Activated naive CD4-positive, alpha-beta T cell treated with anti-CD3 and anti-CD28 coated beads, Interleukin-2, amount 50 U/mL, for 16 hours (primary cell): Measurements from ENCODE around the gene CCDC13.

Experiments used
- DNase-seq: peaks from one replicate; pipeline ENCODE4 v3.0.0-alpha.2; 2020

CCDC13 gene

GRCh38 chr3:42795621-42796181 lies 22.6 kb upstream of the CCDC13 start:
- no peak for DNase-seq

DNA sequence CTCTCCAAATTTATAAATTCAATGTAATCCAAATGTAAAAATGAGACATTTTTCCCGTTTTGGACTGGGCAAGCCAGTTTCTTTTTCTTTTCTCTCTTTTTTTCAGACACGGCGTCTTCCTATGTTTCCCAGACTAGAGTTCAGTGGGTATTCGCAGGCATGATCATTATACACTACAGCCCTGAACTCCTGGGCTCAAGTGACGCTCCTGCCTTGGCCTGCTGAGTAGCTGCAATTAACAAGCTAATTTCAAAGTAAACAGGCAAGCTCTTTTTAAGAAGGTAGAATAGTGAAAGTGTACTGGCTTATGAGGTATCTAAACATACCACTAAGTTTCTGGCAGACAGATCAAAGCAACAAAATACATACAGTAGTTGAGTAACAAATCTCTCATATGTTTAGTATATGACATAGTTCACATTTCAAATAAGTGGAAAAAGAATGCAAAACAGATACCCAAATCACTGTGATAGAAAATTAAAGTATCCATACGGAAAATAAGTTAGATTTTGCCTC lies 17.7 kb upstream of the CCDC13 start:
- no peak for DNase-seq

DNA sequence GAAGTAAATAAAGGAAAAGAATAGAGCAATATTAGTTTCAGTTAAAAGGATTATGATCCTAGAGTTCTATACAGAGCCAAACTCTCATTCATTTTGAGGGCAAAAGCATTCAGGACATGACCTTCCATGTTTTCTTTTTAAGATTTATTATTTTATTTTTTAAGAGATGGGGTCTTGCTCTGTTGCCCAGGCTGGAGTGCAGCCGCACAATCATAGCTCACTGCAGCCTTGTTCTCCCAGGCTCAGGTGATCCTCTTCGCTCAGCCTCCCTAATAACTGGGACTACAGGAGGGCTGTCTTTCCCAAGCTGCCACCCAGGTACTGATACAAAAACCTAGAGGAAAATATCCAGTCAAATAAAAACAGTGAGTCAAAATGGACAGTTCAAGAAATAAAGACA lies 13.6 kb upstream of the CCDC13 start:
- DNase-seq: no peak

DNA sequence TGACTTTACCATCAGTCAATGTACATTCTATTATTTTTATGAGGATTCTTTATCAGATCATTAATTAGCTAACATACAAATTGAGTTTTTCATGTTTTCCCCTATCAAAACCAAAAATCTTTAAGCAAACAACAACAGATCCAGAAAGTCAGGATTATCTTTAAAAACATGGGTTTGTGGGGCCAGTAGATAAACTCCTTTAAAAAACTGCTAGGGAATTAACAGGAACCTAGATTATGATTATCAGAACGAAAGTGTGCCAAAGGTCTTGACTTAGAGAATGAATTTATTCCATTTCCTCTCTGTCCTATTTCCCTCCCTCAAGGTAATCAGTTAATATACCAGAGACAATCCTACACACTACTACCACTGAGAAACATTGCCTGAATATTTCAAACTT lies 13.2 kb upstream of the CCDC13 start:
- DNase-seq: no peak

GRCh38 chr3:42780892-42781700 lies 8.0 kb upstream of the CCDC13 start:
- no peak for DNase-seq

GRCh38 chr3:42780398-42780797 lies 7.3 kb upstream of the CCDC13 start:
- no peak for DNase-seq

DNA sequence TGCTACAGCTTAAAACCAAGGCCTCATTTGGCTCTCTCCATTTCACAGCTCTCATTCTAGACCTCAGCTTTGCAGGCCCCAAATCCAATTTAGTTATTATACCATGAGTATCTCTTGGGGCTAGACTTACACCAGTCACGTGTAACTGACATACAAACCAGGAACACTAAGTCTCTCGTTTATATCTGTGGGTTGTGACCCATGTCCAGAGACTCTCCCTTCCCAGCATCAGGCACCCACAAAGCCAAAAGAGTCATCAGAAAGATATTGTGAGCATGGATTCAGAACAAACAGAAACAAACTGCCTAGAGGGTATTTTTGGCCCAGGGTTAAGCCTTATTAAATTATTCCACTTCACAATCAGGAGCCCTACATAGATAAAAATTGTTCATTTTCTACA lies 5.6 kb upstream of the CCDC13 start:
- no peak for DNase-seq

DNA sequence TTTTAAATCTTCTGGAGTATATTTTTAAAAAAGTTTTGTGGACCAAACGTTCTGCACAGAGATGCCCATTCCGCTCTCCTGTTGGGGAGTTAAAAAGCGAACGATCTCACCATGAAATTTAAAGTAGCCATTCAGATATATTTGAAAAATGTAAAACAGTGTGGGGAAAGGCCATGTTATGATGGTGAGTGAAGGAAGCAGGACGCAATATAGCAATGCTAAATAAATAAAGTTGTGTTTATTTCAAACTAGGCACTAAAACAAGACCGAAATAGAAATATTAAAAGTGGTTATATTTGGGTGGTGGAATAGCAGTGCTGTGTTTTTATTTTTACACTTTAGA lies 327 bp upstream of the CCDC13 start:
- no peak for DNase-seq

GRCh38 chr3:42771271-42771670 lies 1.8 kb downstream of the CCDC13 start:
- DNase-seq: no peak

- no peak for DNase-seq
These were observed 3.4 kb downstream of the CCDC13 start for GRCh38 chr3:42769477-42770131.

GRCh38 chr3:42764561-42765295 lies 8.3 kb downstream of the CCDC13 start:
- no peak for DNase-seq

DNA sequence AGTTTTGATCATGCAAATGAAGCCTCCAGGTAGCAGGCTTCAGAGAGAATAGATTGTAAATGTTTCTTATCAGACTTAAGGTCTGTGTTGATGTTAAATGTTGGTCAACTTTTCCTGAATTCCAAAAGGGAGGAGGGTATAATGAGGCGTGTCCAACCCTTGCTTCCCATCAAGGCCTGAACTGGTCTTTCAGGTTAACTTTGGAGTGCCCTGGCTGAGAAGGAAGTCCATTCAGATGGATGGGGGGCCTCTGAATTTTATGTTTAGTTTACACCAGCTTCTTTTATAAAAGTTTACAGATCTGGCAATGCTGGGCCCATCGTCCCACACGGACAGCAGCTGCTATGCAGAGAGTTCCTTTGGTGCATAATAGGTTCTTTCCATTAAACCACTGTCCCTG lies 8.9 kb downstream of the CCDC13 start:
- no peak for DNase-seq

GRCh38 chr3:42763021-42763420 lies 10.0 kb downstream of the CCDC13 start:
- DNase-seq: no peak

DNA sequence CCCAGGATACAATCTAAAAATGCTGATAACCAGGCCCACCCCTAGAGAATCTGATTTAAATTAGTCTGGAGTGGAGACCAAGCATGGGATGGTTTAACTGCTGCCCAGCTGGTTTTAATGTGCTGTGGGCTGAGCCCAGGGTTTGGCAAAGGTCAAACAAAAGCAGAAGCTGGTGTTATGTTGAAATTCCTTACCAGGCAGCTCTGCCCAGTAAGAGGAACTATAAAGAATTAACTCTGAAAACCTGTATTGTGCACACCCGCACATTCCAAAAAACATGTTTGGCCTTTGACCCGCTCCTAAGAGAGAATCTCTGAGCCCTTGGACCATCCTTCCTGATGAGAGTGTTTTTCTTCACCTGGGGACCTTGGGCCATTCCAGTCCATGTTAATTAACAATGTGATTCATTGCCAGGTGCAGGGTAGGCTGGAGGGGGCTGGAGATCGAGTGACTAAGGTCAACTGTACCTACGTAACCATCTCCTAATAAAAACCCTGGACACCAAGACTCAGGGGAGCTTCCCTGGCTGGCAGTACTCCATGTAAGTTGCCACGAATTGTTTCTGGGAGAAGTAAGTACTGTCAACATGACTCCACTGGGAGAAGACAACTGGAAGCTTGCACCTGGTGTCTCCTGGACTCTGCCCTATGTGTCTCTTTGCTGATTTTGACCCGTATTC lies 10.9 kb downstream of the CCDC13 start:
- DNase-seq: no peak

DNA sequence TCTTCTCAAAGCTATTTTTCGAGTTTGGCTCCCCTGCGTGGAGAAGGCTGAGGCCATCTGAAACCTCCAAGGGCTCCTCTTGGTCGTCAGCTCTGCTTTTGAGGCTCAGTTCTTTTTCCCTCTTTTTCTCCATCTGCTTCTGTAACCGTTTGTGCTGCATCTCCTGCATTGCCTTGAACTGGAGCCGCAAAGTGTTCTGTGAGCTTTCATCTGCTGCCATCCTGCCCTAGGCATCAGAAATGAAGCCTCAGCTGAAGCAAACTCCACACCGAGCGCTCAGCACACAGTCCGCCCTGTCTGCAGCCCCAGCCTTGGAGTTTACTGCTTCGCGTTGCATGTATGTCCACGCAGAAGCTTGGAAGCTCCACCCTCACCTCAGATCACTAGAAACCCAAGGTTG lies 14.9 kb downstream of the CCDC13 start:
- no peak for DNase-seq

DNA sequence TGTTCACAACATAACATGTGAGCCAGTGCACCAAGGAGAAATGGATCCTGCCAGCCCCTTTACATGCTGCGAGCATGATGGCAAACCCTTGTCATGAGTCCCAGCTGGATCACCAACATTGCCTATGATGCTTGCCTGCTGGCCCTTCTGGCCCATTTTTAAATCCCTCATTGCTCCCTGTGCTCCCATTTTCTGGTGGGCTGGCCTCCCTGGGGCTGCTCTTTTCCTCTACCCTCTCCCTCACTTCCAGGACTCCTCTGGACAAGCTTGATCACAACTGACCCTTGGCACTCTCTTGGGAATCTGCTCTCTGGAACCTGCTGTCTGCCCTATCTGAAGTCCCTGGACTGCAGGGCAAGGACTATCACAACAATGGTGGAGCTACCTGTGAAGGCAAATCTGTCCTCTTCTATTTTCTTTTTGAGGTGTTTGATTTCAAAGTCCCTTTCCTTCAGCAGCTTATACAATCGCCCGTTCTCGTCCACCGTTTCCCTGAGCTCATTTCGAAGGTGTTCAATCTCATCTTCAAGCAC lies 16.3 kb downstream of the CCDC13 start:
- DNase-seq: no peak

DNA sequence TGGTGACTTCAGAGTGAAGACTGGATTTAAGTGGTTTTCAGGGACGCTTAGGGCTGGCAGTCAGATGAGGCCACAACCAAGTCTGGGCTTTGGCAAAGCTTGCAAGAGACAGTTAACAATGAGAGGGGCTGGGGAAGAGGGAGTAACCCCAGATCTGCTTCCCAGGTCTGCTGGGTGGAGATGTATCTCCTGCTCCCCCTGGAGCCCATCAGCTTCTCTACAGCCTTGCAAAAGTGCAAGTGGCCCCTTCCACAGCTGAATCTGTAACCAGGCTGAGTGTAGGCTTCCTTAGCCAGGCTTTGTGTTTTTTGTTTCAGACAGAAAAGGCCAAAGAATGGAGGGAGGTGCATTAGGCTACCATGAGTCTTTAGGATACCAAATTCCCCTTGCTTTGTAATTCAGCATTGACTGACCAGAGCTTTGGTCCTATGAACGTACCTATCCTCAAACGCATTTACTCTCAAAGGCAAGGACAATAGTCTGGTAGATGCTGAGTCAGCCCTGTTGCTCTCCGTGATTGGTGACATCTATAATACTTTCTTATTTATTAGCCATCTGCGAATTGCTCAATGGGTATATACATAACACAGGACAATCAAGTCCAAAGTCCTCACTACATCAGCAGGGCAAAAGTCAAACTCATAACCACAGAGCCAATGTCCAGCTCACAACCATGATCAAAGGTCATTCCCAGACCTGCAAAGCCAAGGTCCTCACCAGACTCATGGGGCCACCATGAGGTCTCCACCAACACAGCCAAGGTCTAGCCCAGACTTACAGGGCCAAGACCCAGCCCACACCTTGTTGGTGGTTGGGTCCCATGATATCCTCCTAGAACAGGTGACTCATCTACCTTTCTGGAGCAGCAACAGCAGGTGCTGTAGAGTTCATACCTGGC lies 17.1 kb downstream of the CCDC13 start:
- no peak for DNase-seq

DNA sequence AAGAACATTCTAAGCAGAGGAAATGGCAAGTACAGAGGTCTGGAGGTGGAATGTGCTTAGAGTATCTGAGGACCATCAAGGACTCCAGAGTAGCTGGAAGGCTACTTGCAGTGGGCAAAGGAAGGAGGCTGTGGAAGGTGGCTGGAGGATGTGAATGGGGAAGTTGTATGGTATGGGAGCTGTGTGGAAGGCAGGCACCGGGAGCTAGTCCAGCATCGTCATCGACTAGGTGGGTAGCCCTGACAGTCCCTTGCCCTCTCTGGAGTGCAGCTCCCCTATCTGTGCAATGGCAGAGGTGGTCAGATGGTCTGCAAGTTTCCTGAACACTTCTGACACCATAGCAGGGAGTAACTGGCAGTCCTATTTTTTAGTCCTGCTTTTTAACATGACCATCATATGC lies 19.3 kb downstream of the CCDC13 start:
- no peak for DNase-seq

DNA sequence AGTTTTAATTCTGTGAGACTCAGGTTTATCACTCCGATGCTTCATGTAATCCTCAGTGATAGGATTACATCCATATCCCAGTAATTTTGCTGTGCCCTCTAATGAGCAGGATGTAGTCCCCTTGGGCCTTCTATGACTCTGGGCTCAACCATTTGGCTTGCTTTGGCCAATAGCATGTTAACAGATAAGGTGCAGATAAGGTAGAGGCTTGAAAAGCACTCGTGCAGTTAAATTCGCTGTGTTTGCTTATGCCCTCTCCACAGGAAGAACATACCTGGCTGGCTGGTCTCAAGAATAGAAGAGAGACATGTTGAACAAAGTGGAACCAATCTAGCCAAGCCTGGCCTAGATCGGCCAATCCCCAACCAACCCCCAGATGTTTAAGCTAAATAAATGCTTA lies 20.1 kb downstream of the CCDC13 start:
- DNase-seq: no peak

DNA sequence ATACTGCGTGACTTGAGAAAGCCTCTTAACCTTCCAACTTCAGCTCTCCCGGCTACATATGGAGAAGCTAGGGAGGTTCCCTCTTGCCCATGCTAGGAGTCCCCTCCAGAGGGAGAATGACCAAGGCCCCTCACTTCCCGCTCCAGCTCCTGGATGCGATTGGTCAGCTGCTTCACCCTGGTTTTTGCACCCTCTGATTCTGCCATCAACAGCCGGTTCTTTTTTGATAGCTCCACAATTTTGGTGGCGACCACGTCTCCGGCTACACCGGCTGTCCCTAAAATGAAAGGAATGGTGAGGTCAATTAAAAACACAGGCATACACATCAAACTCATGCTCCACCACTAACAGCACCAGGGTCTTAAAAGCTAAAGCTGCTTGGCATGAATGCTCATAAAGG lies 20.6 kb downstream of the CCDC13 start:
- no peak for DNase-seq

DNA sequence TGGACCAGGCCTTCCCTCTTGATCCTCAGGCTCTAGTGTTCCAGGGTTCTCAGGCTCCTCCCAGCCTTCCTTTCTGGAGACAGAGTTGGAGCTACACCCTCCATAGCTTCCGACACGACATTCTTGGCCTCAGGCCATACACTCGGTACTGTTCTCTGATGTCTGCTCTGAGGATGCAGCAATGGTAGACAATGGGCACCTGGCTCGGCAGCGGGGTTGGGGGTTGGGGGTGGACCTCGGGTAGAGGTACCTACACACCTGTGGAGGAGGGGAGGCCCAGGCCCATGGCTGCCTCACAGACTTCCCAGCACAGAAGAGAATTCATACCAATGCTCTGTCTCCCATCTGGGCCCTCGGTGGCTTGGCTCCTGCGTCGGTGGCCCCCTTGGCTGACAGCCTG lies 21.4 kb downstream of the CCDC13 start:
- DNase-seq: no peak

GRCh38 chr3:42750834-42751233 lies 22.2 kb downstream of the CCDC13 start:
- DNase-seq: no peak
